Neural crest cell (in vitro differentiated cells): ENCODE data around the gene RIMKLB. TPM values are rescaled to one million over a fixed set of nuclear protein-coding genes. Genes with fewer than 3 reads are reported as not detected.

ENCODE experiments used
- DNase-seq: peaks from one replicate; pipeline ENCODE4 v3.0.0; 2021; ENCODE audit warnings: low read depth, mixed read lengths, low spot score
- H3K27ac Mint-ChIP-seq: one replicate; pipeline ENCODE4 v1.8.0; 2021; ENCODE audit warnings: mild to moderate bottlenecking, mixed read lengths; ENCODE audit not compliant: unreplicated experiment
- H3K27me3 Mint-ChIP-seq: 2 replicates; pipeline ENCODE4 v1.8.0; 2021; ENCODE audit warnings: low read depth, mild to moderate bottlenecking, mixed read lengths
- H3K36me3 Mint-ChIP-seq: 2 replicates; pipeline ENCODE4 v1.8.0; 2021; ENCODE audit warnings: low read depth, mild to moderate bottlenecking, mixed read lengths
- H3K4me1 Mint-ChIP-seq: 2 replicates; pipeline ENCODE4 v1.8.0; 2021; ENCODE audit warnings: mixed read lengths
- H3K4me3 Mint-ChIP-seq: one replicate; pipeline ENCODE4 v1.8.0; 2021; ENCODE audit warnings: mild to moderate bottlenecking, mixed read lengths
- H3K9me3 Mint-ChIP-seq: 2 replicates; pipeline ENCODE4 v1.8.0; 2021; ENCODE audit warnings: mixed read lengths
- CTCF ChIP-seq: fragments of 200-600 bp; sonication (generic); conservative IDR thresholded peaks from 2 replicates; pipeline ENCODE4 v1.5.0; 2021; ENCODE audit warnings: antibody characterized with exemption, mild to moderate bottlenecking
- long read RNA-seq: library from polyadenylated mRNA; unstranded; transcript quantifications from one replicate; pipeline ENCODE4 v2.0.0, GENCODE V29; 2020
- total RNA-seq: library from RNA; stranded (reverse); gene quantifications from 2 replicates; pipeline ENCODE4 v1.2.1, GENCODE V29; 2021

The RIMKLB gene
- total RNA-seq = 64.2 and 66.1 TPM in 2 replicates
- long read RNA-seq, full-length matches to known transcripts = 15 of 22 reads
- long read RNA-seq, partial matches to known transcripts = 3 of 22 reads
- long read RNA-seq, other reads (novel, unspliced or antisense) = 4 of 22 reads

GRCh38 chr12:8697476-8698131 is at the start of gene RIMKLB:
RIMKLB (plus strand) TSS chr12:8697991; CDS start chr12:8713867, 15,876 bp downstream.
- Mint-ChIP-seq H3K4me1 (peaks cover 44% of the 10 kb centered on the region), H3K27ac (peak within 1 kb of the TSS; percentile 98), H3K9me3 (no peaks in the 10 kb centered on the region), H3K36me3 (no peaks in the 10 kb centered on the region), H3K4me3 (peak within 1 kb of the TSS; percentile 95), H3K27me3 (no peaks in the 10 kb centered on the region)
- peak; percentile 68 for DNase-seq
- TF ChIP-seq CTCF = no peak

GRCh38 chr12:8648576-8649205 is 49.1 kb upstream of the RIMKLB start:
- no peak overlapping the region for H3K27ac Mint-ChIP-seq
- no peak for DNase-seq
- H3K27me3 Mint-ChIP-seq = peaks cover 13% of the 10 kb centered on the region

GRCh38 chr12:8655421-8655820 is 42.4 kb upstream of the RIMKLB start:
- H3K27me3 Mint-ChIP-seq = peaks cover under 1% of the 10 kb centered on the region
- TF ChIP-seq CTCF = no peak
- no peak for DNase-seq
- H3K4me3 Mint-ChIP-seq = no peak overlapping the region
- H3K9me3 Mint-ChIP-seq = no peaks in the 10 kb centered on the region
- no peak overlapping the region for H3K27ac Mint-ChIP-seq
- no peaks in the 10 kb centered on the region for H3K36me3 Mint-ChIP-seq
- H3K4me1 Mint-ChIP-seq = no peaks in the 10 kb centered on the region

More at GRCh38 chr12:8648576-8649205, 49.1 kb upstream of the RIMKLB start:
- Mint-ChIP-seq H3K4me3 (no peak overlapping the region), H3K4me1 (no peaks in the 10 kb centered on the region), H3K9me3 (peaks cover under 1% of the 10 kb centered on the region), H3K36me3 (no peaks in the 10 kb centered on the region)
- no peak for TF ChIP-seq CTCF

- Mint-ChIP-seq H3K4me3 (no peak overlapping the region), H3K27me3 (no peaks in the 10 kb centered on the region), H3K27ac (no peak overlapping the region), H3K9me3 (no peaks in the 10 kb centered on the region), H3K4me1 (no peaks in the 10 kb centered on the region), H3K36me3 (no peaks in the 10 kb centered on the region)
- DNase-seq = no peak
- no peak for TF ChIP-seq CTCF
These were observed 39.4 kb upstream of the RIMKLB start for GRCh38 chr12:8658346-8658745.

GRCh38 chr12:8661016-8661415 is 36.8 kb upstream of the RIMKLB start:
- Mint-ChIP-seq H3K36me3 (no peaks in the 10 kb centered on the region), H3K4me1 (no peaks in the 10 kb centered on the region), H3K9me3 (no peaks in the 10 kb centered on the region), H3K27me3 (no peaks in the 10 kb centered on the region), H3K4me3 (no peak overlapping the region), H3K27ac (no peak overlapping the region)
- TF ChIP-seq CTCF = no peak
- DNase-seq = no peak
